Measurements from ENCODE around the gene TAF3.

Gene TAF3

GRCh38 chr10:7952266-7952665 is 134.0 kb downstream of the TAF3 start:
- no peak for TF ChIP-seq POU2F2 (IDR thresholded peaks at IDR 0.05; ENCODE audit: low read depth, low read length)
- TF ChIP-seq PAX5 (IDR thresholded peaks at IDR 0.05; ENCODE audit: insufficient read depth, low read length, severe bottlenecking): no peak
- no peak for TF ChIP-seq TAF1 (IDR thresholded peaks at IDR 0.05; ENCODE audit: low read depth, low read length)
- TF ChIP-seq POLR2AphosphoS5 (IDR thresholded peaks at IDR 0.05; ENCODE audit: low read depth, low read length): no peak
- TF ChIP-seq POLR2A (IDR thresholded peaks at IDR 0.05; ENCODE audit: low read depth, low read length): no peak
- TF ChIP-seq SPI1 (IDR thresholded peaks at IDR 0.05; ENCODE audit: low read depth, low read length): no peak
- FAIRE-seq (no peak), DNase-seq (ENCODE audit: insufficient read length, low spot score) (no peak)

GRCh38 chr10:7953447-7953846 is 135.1 kb downstream of the TAF3 start:
- no peak for DNase-seq (ENCODE audit: insufficient read length, low spot score)
- no peak for FAIRE-seq
- TF ChIP-seq SPI1 (IDR thresholded peaks at IDR 0.05; ENCODE audit: low read depth, low read length): no peak
- no peak for TF ChIP-seq POLR2AphosphoS5 (IDR thresholded peaks at IDR 0.05; ENCODE audit: low read depth, low read length)
- TF ChIP-seq POU2F2 (IDR thresholded peaks at IDR 0.05; ENCODE audit: low read depth, low read length): no peak
- TF ChIP-seq TAF1 (IDR thresholded peaks at IDR 0.05; ENCODE audit: low read depth, low read length): no peak
- no peak for TF ChIP-seq POLR2A (IDR thresholded peaks at IDR 0.05; ENCODE audit: low read depth, low read length)
- no peak for TF ChIP-seq PAX5 (IDR thresholded peaks at IDR 0.05; ENCODE audit: insufficient read depth, low read length, severe bottlenecking)

- TF ChIP-seq POU2F2 (IDR thresholded peaks at IDR 0.05; ENCODE audit: low read depth, low read length) (no peak), POLR2AphosphoS5 (IDR thresholded peaks at IDR 0.05; ENCODE audit: low read depth, low read length) (no peak), TAF1 (IDR thresholded peaks at IDR 0.05; ENCODE audit: low read depth, low read length) (no peak), POLR2A (IDR thresholded peaks at IDR 0.05; ENCODE audit: low read depth, low read length) (no peak)
- FAIRE-seq: no peak
- no peak for DNase-seq (ENCODE audit: insufficient read length, low spot score)
These were observed 137.1 kb downstream of the TAF3 start for GRCh38 chr10:7955446-7955845.

GRCh38 chr10:7956508-7956907 is 138.2 kb downstream of the TAF3 start:
- peak; percentile 8 for DNase-seq (ENCODE audit: insufficient read length, low spot score)
- no peak for TF ChIP-seq PAX5 (IDR thresholded peaks at IDR 0.05; ENCODE audit: insufficient read depth, low read length, severe bottlenecking)
- TF ChIP-seq SPI1 (IDR thresholded peaks at IDR 0.05; ENCODE audit: low read depth, low read length): peak; percentile 77
- peak; percentile 9 for FAIRE-seq

- FAIRE-seq: no peak
- TF ChIP-seq POLR2AphosphoS5 (IDR thresholded peaks at IDR 0.05; ENCODE audit: low read depth, low read length): no peak
- TF ChIP-seq POLR2A (IDR thresholded peaks at IDR 0.05; ENCODE audit: low read depth, low read length): no peak
- TF ChIP-seq POU2F2 (IDR thresholded peaks at IDR 0.05; ENCODE audit: low read depth, low read length): no peak
- TF ChIP-seq TAF1 (IDR thresholded peaks at IDR 0.05; ENCODE audit: low read depth, low read length): no peak
- TF ChIP-seq PAX5 (IDR thresholded peaks at IDR 0.05; ENCODE audit: insufficient read depth, low read length, severe bottlenecking): no peak
- TF ChIP-seq SPI1 (IDR thresholded peaks at IDR 0.05; ENCODE audit: low read depth, low read length): no peak
These were observed 139.3 kb downstream of the TAF3 start for GRCh38 chr10:7957591-7957990.

DNA sequence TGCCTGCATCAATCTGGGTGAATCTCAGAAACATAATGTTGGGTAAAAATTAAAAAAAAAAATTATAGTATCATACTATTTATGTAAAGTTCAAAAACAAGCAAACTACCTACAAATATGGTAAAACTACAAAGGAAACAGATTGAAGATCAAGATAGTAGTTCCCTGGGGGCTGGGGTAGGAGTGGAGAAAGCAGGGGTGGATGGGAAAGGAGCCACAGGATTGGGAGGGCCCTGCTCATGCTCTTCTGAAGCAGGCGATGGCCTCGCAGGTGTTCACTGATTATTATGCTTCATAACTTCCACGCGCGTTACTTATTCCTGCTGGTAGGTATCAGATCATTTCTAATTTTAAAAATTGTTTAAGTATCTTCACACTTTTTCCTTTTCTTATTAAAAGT is 140.1 kb downstream of the TAF3 start:
- TF ChIP-seq POLR2AphosphoS5 (IDR thresholded peaks at IDR 0.05; ENCODE audit: low read depth, low read length) (no peak), POU2F2 (IDR thresholded peaks at IDR 0.05; ENCODE audit: low read depth, low read length) (no peak), POLR2A (IDR thresholded peaks at IDR 0.05; ENCODE audit: low read depth, low read length) (no peak), SPI1 (IDR thresholded peaks at IDR 0.05; ENCODE audit: low read depth, low read length) (no peak), TAF1 (IDR thresholded peaks at IDR 0.05; ENCODE audit: low read depth, low read length) (no peak), PAX5 (IDR thresholded peaks at IDR 0.05; ENCODE audit: insufficient read depth, low read length, severe bottlenecking) (no peak)
- FAIRE-seq (no peak), DNase-seq (ENCODE audit: insufficient read length, low spot score) (no peak)

More at GRCh38 chr10:7957591-7957990, 139.3 kb downstream of the TAF3 start:
- DNase-seq (ENCODE audit: insufficient read length, low spot score): no peak

- FAIRE-seq: no peak
- DNase-seq (ENCODE audit: insufficient read length, low spot score): no peak
- TF ChIP-seq PAX5 (IDR thresholded peaks at IDR 0.05; ENCODE audit: insufficient read depth, low read length, severe bottlenecking) (no peak), TAF1 (IDR thresholded peaks at IDR 0.05; ENCODE audit: low read depth, low read length) (no peak), SPI1 (IDR thresholded peaks at IDR 0.05; ENCODE audit: low read depth, low read length) (no peak), POU2F2 (IDR thresholded peaks at IDR 0.05; ENCODE audit: low read depth, low read length) (no peak), POLR2AphosphoS5 (IDR thresholded peaks at IDR 0.05; ENCODE audit: low read depth, low read length) (no peak)
These were observed 141.8 kb downstream of the TAF3 start for GRCh38 chr10:7960108-7960507.

DNA sequence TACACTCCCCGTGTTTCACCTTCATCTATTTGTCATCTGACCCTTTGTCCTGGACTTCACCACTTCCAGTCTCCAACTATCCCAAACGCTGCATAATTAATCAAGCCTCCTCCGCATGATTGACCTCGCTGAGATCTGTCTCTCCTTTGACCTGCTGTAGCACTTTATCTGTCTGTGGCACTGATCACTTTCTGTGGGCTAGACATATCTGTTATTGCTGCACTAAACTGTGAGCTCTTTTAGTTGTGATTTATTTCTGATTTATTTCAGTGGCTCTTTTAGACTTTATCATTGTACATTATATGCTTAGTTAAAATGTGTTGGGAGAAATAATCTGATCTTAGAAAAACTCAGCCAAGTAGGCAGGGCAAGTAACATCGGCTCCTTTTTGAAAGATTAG is 144.3 kb downstream of the TAF3 start:
- FAIRE-seq (no peak), DNase-seq (ENCODE audit: insufficient read length, low spot score) (no peak)
- TF ChIP-seq POU2F2 (IDR thresholded peaks at IDR 0.05; ENCODE audit: low read depth, low read length): no peak
- TF ChIP-seq SPI1 (IDR thresholded peaks at IDR 0.05; ENCODE audit: low read depth, low read length): no peak
- no peak for TF ChIP-seq TAF1 (IDR thresholded peaks at IDR 0.05; ENCODE audit: low read depth, low read length)
- no peak for TF ChIP-seq POLR2A (IDR thresholded peaks at IDR 0.05; ENCODE audit: low read depth, low read length)
- no peak for TF ChIP-seq PAX5 (IDR thresholded peaks at IDR 0.05; ENCODE audit: insufficient read depth, low read length, severe bottlenecking)
- TF ChIP-seq POLR2AphosphoS5 (IDR thresholded peaks at IDR 0.05; ENCODE audit: low read depth, low read length): no peak

DNA sequence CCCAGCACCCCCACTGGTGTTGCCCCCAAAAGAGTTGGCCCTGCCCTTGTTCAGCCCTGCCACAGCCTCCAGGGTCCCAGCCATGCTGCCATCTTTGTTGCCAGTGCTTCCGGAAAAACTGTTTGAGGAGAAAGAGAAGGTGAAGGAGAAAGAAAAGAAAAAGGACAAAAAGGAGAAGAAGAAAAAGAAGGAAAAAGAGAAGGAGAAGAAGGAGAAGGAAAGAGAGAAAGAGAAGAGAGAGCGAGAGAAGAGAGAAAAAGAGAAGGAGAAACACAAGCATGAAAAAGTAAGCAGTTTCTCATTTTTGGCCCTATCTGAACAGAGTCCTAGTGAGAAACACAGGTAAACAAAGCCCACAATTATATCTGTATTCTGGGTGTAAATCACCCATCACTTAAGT is 147.2 kb downstream of the TAF3 start:
- DNase-seq (ENCODE audit: insufficient read length, low spot score): no peak
- FAIRE-seq: no peak
- no peak for TF ChIP-seq SPI1 (IDR thresholded peaks at IDR 0.05; ENCODE audit: low read depth, low read length)
- TF ChIP-seq POLR2AphosphoS5 (IDR thresholded peaks at IDR 0.05; ENCODE audit: low read depth, low read length): no peak
- no peak for TF ChIP-seq TAF1 (IDR thresholded peaks at IDR 0.05; ENCODE audit: low read depth, low read length)
- TF ChIP-seq POLR2A (IDR thresholded peaks at IDR 0.05; ENCODE audit: low read depth, low read length): no peak

DNA sequence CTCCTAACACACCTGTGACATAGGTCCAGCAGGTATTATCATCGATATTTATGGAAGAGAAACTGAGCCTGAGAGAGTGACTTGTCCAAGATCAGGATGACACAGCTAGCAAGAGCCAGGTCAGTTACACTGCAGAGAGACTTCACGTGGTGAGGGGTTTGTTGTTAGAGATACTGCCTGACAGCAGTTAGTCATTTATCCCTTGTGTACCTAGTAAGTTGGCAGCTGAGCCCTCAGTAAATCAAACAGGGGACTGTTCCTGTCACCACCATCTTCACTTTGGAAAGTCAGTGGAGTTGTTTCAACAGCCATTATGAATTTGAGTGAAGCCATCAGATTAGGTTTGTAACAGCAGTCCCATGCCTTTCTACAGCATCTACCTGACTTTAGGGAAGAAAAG is 148.7 kb downstream of the TAF3 start:
- TF ChIP-seq POLR2A (IDR thresholded peaks at IDR 0.05; ENCODE audit: low read depth, low read length) (no peak), TAF1 (IDR thresholded peaks at IDR 0.05; ENCODE audit: low read depth, low read length) (no peak)
- FAIRE-seq: no peak
- no peak for DNase-seq (ENCODE audit: insufficient read length, low spot score)
